Measurements from ENCODE around the gene PLCB3.
"Not testable (repeated sequence)": the region's sequence is repeated elsewhere in the genome, so short reads cannot be mapped to it uniquely, and the experiment has no call there.

Gene PLCB3

DNA sequence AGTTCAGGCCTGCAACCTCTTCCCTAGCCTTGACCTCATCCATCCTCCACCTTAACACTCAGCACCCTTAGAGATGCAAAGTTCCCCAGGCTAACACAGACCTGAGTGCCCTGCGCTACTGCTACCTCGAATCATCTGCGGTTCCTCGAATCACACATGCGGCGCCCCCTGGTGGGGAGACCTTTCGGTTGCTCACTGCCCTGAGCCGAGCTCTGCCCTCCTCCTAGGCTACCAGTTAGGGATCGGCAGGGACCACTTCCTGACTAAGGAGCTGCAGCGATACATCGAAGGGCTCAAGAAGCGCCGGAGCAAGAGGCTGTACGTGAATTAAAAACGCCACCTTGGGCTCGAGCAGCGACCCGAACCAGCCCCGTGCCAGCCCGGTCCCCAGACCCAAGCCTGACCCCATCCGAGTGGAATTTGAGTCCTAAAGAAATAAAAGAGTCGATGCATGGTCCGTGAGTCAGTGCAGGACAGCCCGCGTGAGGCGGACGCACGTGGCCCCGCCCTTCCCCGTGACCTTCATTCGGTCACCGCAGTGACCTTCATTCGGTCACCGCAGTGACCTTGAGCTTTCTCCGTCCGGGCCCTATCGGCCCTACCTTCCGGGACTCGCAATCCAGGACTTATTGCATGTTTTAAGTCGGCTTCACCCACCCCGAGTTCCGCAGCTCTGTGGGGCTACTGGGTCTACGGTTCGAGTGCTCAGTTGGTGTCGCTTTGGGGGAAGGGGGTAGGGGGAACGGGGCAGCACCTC is 53.2 kb downstream of the PLCB3 start:
- DNase-seq (ENCODE audit: low read depth in 2 of 2), result peak; percentile 85 to 95

DNA sequence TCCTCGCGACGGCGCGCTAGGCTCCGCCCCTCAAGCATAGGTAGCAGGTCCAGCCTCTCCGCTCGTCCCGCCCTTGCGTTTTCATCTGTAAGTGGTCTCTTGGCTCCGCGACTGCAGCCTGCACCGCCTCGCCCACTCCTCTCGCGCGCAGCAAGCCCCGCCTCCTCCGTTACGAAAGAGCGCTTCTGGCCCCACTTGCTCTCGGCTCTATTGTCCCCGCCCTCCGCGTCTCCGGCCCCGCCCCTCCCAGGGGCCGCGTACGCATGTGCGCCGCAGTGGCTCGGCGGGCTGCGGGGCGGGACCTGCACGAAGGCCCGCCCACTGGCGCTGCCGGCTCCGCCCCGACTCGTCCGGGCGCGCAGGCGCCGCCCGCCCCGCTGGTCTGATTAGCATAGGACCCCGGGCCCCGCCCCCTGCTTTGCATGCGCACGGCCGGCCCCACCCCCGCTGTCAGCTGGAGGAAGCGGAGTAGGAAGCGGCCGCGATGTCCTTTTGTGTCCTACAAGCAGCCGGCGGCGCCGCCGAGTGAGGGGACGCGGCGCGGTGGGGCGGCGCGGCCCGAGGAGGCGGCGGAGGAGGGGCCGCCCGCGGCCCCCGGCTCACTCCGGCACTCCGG is 53.9 kb downstream of the PLCB3 start, which contains the start of gene ESRRA:
TSS of gene ESRRA (plus strand) at position 450 of the 616 bp plus-strand sequence. CDS start 1,656 bp downstream, outside the sequence.
- peak; percentile 97 to 98 for DNase-seq (ENCODE audit: low read depth in 2 of 2)

DNA sequence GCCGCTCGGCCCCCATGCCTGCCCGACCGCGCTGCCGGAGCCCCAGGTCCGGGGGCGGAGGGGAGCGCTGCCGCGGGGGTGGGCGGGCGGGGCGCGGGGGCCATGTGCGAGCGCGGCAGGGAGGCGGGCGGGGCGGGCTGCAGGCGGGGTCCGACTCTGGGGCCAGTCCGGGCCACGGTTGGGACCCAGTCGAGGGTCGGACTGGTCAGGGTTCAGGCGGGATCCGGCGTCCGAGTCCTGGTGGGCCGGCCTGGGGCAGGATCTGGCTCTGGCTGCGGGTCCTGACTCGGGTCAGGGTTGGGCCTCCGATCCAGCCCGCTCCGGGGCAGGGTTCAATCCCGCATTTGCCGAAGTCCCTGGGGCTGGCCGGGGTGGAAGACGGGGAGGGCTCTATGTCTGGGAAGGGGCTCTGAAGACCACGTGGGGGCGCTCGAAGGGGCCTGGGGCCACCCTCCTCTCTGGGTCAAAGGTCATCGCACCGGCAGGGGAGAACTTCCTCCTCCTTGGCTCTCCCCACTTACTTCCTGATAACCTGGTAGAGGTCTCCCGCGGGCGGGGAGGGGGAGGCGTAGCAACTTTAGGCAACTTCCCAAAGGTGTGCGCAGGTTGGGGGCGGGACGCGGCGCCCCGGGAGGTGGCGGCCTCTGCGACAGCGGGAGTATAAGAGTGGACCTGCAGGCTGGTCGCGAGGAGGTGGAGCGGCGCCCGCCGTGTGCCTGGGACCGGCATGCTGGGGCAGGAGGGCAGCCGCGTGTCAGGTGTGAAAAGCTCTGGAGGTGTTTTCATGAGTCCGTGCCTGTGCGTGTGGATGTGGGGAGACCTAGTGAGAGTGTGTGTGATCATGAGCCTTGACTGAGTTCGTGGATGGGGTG is 54.6 kb downstream of the PLCB3 start:
- peak; percentile 33 to 43 for DNase-seq (ENCODE audit: low read depth in 2 of 2)

DNA sequence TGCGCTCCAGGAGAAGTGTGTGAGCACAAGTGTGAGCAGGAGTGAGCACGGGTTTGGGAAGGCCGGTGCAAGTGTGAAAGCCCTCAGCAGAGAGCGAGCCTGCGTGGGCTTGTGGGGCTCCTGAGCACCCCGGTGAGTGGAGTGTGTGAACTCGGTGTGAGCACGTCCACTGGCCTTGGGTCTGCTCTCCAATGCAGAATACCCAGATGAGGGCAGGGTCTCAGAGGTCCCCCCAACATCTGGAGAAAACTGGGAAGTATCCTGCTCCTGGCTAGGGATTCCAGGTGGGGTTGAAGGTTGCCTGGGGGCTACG is 55.2 kb downstream of the PLCB3 start:
- DNase-seq (ENCODE audit: low read depth in 2 of 2), result no peak

DNA sequence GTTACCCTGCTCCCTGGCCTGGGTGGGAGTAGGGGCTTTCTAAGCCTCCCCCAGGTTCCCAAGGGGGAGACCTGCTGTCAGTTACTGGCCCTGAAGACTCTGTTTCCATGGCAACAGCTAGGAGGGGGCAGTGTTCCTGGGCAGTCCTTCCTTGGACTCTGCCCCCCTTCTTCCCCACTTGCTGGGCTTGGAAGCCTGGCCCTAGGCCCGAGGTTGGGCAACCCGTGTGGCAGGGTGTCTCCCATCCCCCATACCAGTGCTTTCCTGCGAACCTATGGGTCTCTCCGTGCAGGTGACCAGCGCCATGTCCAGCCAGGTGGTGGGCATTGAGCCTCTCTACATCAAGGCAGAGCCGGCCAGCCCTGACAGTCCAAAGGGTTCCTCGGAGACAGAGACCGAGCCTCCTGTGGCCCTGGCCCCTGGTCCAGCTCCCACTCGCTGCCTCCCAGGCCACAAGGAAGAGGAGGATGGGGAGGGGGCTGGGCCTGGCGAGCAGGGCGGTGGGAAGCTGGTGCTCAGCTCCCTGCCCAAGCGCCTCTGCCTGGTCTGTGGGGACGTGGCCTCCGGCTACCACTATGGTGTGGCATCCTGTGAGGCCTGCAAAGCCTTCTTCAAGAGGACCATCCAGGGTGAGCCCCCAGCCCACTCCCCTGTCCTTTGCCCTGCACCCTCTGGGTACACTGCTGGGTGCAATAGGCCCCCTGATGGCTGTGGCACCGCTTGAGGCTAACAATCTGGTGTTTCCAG is 55.7 kb downstream of the PLCB3 start:
- DNase-seq (ENCODE audit: low read depth in 2 of 2), result no peak

DNA sequence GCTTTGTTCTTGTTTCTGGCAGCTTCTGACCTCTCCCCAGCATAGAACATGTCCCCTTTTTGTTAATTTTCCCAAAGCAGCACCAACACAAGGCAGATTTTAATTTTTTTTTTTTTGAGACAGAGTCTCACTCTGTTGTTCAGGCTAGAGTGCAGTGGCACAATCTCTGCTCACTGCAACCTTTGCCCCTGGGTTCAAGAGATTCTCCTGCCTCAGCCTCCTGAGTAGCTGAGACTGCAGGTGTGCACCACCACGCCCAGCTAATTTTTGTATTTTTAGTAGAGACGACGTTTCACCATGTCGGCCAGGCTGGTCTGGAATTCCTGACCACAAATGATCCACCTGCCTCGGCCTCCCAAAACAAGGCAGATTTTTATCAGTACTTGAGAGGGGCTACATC is 56.5 kb downstream of the PLCB3 start:
- DNase-seq (ENCODE audit: low read depth in 2 of 2), result not testable (repeated sequence)

DNA sequence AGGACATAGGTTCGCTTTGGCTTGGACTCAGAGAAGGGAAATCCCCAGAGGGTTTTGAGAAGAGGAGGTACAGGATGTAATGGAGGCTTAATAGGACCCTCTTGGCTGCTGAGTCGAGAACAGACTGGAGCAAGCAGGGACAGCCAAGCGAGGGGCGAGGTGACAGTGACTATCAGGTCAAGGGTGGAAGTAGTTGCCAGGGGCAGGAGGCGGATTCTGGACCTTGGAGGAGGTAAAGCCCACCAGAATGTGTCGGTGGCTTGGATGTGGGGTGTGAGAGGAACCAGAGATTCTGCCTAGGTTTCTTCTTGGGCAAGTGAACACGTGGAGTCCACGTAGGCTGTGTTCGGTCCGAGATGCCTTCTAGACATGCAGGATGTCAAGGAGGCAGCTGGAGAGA is 61.6 kb downstream of the PLCB3 start:
- no peak for DNase-seq (ENCODE audit: low read depth in 2 of 2)

DNA sequence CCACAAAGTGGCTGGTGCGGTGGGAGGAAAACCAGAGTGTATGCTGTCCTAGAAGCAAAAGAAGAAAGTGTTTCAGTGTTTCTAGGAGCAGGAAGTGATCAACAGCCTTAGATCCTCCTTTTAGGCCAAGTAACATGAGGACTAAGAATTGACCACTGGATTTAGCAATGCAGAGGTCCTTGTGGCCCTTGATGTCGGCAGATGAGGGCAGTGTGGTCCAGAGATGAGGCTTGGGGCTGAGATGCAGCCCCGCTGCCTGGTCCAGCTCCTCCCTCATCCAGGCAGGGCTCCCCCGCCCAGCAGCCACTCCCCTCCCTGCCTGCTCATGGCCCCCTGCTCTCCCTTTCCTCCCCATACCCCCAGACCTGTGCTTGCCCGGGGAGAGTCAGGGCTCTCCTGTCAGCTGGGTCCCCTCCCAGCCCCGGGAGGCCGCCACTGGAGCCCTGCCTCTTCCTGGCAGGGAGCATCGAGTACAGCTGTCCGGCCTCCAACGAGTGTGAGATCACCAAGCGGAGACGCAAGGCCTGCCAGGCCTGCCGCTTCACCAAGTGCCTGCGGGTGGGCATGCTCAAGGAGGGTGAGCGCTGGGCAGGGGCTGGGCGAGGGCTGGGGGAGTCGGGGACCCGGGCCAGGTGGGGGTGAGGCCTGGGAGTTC is 62.3 kb downstream of the PLCB3 start:
- no peak for DNase-seq (ENCODE audit: low read depth in 2 of 2)

DNA sequence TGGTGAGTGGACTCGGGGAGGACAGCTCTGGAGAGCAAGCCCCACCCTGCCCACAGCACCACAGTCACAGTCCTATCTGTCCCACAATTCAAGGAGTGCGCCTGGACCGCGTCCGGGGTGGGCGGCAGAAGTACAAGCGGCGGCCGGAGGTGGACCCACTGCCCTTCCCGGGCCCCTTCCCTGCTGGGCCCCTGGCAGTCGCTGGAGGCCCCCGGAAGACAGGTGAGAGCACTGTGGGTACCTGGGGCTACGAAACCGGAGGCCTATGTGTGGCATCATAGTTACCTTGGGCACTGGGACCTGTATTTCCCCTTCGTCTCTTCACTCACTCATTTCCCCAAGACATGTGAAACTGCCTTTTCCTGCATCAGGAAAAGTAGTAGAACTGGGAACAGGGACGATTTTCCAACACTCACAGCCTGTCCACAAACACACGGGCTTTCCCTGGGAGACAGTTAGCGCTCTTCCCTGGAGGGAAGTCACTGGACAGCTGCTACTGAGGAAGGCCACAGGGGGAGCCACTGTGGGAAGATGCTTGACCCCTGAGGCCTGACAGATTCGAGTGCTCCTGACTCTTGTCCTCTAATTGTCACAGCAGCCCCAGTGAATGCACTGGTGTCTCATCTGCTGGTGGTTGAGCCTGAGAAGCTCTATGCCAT is 62.9 kb downstream of the PLCB3 start:
- DNase-seq (ENCODE audit: low read depth in 2 of 2), result no peak

DNA sequence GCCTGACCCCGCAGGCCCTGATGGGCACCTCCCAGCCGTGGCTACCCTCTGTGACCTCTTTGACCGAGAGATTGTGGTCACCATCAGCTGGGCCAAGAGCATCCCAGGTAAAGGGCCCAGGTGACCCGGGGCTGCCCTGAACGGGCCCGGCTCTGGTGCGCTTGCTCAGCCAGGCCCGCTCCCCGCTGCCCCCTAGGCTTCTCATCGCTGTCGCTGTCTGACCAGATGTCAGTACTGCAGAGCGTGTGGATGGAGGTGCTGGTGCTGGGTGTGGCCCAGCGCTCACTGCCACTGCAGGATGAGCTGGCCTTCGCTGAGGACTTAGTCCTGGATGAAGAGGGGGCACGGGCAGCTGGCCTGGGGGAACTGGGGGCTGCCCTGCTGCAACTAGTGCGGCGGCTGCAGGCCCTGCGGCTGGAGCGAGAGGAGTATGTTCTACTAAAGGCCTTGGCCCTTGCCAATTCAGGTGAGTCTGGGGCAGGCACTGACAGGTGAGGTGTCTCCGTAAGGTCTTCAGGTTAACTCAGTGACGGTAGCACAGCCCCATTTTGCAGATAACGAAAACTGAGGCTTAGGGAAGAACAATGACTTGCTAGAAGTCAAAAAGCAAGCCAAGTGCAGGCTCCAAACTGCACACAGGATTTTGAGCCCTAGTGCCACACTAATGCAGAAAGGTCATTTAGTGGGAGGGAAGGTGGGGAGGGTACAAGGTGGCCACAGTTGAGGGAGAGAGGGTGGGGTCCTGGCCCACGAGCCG is 63.7 kb downstream of the PLCB3 start:
- DNase-seq (ENCODE audit: low read depth in 2 of 2), result no peak

DNA sequence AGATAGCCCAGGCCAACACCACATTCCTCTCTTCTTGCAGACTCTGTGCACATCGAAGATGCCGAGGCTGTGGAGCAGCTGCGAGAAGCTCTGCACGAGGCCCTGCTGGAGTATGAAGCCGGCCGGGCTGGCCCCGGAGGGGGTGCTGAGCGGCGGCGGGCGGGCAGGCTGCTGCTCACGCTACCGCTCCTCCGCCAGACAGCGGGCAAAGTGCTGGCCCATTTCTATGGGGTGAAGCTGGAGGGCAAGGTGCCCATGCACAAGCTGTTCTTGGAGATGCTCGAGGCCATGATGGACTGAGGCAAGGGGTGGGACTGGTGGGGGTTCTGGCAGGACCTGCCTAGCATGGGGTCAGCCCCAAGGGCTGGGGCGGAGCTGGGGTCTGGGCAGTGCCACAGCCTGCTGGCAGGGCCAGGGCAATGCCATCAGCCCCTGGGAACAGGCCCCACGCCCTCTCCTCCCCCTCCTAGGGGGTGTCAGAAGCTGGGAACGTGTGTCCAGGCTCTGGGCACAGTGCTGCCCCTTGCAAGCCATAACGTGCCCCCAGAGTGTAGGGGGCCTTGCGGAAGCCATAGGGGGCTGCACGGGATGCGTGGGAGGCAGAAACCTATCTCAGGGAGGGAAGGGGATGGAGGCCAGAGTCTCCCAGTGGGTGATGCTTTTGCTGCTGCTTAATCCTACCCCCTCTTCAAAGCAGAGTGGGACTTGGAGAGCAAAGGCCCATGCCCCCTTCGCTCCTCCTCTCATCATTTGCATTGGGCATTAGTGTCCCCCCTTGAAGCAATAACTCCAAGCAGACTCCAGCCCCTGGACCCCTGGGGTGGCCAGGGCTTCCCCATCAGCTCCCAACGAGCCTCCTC is 64.6 kb downstream of the PLCB3 start:
- DNase-seq (ENCODE audit: low read depth in 2 of 2), result not testable (repeated sequence)

DNA sequence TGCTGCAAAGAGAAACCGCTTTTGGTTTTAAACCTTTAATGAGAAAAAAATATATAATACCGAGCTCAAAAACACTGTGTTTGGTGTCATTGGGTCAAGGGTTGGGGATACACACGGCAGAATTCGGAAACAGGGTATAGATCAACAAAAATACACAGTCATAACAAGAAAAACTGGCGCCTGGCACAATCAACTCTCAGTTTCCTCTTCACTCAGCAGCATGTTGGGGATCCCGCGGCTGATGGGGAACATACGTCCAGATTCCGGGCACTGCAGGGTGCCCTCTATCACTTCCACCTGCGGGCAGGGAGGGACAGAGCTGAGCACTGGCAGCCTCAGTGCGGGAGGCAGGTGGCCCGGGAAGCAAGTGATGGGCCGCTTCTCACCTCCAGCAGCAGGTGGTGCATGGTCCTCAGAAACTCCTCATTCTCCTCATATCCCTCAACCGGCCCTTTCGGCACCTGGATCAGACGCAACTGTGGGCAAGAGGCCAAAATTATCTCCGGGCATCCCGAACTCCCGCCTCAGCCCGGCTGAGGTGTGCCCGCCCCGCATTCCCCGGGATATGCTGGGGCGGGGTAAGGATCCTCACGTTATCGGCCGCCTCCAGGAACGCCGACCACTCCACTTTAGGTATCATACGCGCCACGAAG is 65.5 kb downstream of the PLCB3 start:
- DNase-seq (ENCODE audit: low read depth in 2 of 2), result no peak

DNA sequence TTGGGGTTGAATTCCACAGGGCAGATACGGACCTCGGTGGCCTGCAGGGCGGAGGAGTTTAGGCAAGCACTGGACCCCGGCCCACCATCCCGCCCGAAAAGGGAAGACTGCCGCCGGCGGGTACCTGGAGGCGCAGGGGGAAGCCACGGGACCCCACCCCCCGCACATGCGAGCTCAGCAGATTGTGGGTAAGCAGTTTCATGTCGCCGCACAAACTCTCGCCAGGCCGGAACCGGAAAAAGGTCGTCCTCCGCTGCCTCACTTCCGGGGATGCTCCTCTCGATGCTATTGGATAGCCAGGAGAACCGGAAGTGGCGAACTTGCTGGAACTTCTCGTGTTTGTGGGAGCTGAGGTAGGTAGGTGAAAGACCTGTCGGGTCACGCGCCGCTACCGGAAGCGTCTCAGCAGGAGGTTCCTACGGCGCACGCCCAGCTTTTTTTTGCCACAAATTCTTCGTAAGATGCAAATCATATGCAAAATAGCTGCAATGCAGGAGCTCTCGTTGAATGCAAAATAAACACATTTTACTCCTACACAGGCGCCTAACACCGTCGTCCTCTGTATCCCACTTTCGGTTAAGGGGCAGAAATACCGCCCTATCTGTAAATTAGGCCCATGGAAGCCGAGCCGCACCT is 66.1 kb downstream of the PLCB3 start, which contains the start of gene TRMT112:
TSS of gene TRMT112 (minus strand) at position 235 of the 636 bp plus-strand sequence. CDS start at position 202, 33 bp downstream.
- DNase-seq (ENCODE audit: low read depth in 2 of 2), result peak; percentile 86 to 91

DNA sequence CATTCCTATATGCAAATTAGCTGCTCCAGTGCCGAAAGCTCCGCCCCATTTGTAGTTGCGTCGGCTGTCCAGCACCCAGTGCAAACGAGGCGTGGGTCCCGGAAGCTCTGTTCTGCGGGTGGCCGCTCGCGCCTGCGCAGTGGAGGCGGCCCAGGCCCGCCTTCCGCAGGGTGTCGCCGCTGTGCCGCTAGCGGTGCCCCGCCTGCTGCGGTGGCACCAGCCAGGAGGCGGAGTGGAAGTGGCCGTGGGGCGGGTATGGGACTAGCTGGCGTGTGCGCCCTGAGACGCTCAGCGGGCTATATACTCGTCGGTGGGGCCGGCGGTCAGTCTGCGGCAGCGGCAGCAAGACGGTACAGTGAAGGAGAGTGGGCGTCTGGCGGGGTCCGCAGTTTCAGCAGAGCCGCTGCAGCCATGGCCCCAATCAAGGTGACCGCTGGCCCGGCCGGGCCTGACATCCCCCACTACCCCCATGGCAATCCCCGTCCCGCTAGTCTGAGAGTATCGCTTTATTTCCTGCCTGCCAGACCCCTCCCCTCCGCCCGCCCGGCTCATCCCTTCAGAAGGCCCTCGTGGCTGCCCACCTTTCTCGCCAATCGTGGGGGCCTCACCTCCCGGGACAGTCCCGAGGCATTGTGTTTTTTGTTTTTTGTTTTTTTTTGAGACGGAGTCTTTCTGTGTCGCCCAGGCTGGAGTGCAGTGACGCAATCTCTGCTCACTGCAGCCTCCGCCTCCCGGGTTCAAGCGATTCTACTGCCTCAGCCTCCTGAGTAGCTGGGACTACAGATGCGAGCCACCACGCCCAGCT is 66.8 kb downstream of the PLCB3 start, which contains the start of gene PRDX5:
TSS of gene PRDX5 (plus strand) at position 161 of the 805 bp plus-strand sequence. CDS start at position 256, 95 bp downstream.
- DNase-seq (ENCODE audit: low read depth in 2 of 2), result peak; percentile 78 to 82

Measured in stimulated activated CD8-positive, alpha-beta memory T cell treated with anti-CD3 and anti-CD28 coated beads, Interleukin-7, amount 100 ng/mL, for 1 hour (primary cell).